GM12891 (cell line): ENCODE measurements around the gene DNM3.

Experiments used
- DNase-seq: peaks from one replicate; pipeline ENCODE4 v3.0.0; 2011; ENCODE audit warnings: low spot score; ENCODE audit not compliant: insufficient read length
- FAIRE-seq: peaks from 2 replicates; lab custom pipeline; 2011; peaks lifted over from hg19 to GRCh38; lab: Jason Lieb, UNC
- PAX5 ChIP-seq: IDR thresholded peaks from 2 replicates; pipeline ENCODE4 v1.6.1; 2011; ENCODE audit warnings: low read length, moderate library complexity, mild to moderate bottlenecking; ENCODE audit not compliant: insufficient read depth, severe bottlenecking
- POLR2A ChIP-seq: IDR thresholded peaks from 2 replicates; pipeline ENCODE4 v1.6.1; 2011; ENCODE audit warnings: low read depth, low read length, control low read depth
- POLR2AphosphoS5 ChIP-seq: IDR thresholded peaks from 2 replicates; pipeline ENCODE4 v1.6.1; 2011; ENCODE audit warnings: low read depth, low read length, control low read depth
- POU2F2 ChIP-seq: IDR thresholded peaks from 2 replicates; pipeline ENCODE4 v1.6.1; 2011; ENCODE audit warnings: low read depth, mild to moderate bottlenecking, control low read depth, low read length, moderate library complexity
- SPI1 ChIP-seq: IDR thresholded peaks from 2 replicates; pipeline ENCODE4 v1.6.1; 2011; ENCODE audit warnings: low read depth, low read length, control low read depth
- TAF1 ChIP-seq: IDR thresholded peaks from 2 replicates; pipeline ENCODE4 v1.6.1; 2011; ENCODE audit warnings: low read depth, low read length, control low read depth

The DNM3 gene

DNA sequence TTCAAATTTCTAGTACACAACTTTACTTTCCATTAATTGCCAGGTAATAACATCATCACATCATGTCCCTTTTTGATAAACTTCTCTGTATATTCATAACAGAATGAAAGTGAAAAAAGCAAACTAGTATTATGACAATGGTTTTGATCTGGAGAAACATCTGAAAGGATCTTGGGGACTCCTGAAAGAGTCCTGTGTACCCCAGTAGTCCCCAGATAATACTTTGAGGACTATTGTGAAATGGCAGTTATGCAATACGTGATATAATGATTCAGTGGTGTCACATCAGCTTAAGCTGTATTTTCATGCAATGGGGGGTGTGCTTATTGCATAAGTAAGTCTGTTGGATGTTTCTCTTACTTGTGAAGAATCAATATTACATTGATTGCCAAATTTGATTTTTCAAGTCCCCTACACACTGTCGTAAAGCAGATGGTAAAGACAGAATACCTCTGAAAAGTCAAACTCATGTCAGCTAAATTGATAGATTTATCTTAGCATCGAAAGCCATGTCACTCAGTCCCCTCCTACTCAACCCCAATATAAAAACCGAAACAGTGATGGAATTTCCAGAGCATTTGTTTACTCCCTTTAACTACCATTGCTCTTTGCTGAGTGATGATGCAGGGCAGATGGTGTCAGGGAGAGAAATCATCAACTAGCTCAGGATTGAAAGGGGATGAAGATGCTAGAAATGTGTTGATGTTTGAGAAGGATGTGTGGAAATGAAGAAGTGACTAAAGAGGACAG, 432.5 kb downstream of the DNM3 start:
- no peak for DNase-seq
- peak; percentile 13 for FAIRE-seq
- TF ChIP-seq SPI1 (no peak), POU2F2 (no peak), PAX5 (no peak), TAF1 (no peak), POLR2AphosphoS5 (no peak), POLR2A (no peak)

DNA sequence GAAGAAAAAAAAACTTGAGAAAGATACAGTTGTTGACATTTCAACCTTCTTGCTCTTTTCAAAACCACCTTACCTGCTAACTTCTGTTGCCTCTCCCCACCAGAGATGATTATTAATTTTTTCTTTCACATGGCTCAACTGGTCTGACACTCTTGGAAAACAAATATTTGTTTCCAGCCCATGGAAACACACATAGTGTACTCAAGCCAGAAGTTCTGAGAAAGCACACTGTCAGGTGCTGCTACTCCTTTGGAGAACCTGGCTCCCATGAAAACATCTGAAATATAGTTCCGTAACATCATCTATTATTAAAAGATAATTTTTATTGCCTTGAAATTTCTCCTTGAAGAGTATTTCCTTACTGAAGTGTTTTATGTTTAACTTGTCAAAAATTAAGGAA, 434.2 kb downstream of the DNM3 start:
- no peak for TF ChIP-seq POLR2A
- TF ChIP-seq PAX5 = no peak
- TF ChIP-seq TAF1 = no peak
- no peak for TF ChIP-seq POU2F2
- no peak for TF ChIP-seq POLR2AphosphoS5
- TF ChIP-seq SPI1 = no peak
- FAIRE-seq = no peak

DNA sequence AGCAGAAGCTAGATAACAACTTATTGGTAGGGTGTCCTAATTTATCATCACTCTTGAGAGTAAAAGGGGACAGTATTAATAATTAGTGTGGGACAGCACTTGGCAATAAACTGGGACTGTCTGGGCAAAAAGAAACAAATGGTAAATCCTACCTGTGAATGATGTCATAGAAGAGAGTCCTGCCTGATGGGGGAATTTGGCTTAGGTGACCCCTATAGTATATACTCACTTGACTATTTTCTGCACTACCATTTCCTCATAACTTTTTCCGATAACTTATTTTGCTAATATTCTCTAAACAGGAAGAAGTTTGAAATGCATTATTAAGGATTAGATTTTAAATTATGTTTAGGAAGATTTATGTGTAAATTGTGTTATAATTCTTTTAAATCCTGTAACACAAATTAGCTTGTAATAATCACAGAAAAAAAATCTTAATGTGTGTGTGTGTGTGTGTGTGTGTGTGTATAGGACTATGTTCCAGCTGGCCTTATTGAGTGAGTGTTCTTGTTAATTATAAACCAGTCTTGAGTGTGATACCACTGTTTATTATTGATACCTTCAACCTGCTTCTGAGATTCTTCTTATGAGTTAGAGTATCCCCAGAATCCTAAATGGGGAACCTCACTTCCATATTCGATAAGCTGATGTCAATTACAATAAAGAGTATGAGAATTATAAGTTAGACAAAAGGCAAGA, 435.0 kb downstream of the DNM3 start:
- FAIRE-seq = peak; percentile 5
- no peak for DNase-seq
- TF ChIP-seq POLR2A = no peak
- TF ChIP-seq PAX5 = no peak
- no peak for TF ChIP-seq SPI1
- TF ChIP-seq POU2F2 = no peak
- no peak for TF ChIP-seq POLR2AphosphoS5

More for the DNA sequence above, 434.2 kb downstream of the DNM3 start:
- DNase-seq = no peak

DNA sequence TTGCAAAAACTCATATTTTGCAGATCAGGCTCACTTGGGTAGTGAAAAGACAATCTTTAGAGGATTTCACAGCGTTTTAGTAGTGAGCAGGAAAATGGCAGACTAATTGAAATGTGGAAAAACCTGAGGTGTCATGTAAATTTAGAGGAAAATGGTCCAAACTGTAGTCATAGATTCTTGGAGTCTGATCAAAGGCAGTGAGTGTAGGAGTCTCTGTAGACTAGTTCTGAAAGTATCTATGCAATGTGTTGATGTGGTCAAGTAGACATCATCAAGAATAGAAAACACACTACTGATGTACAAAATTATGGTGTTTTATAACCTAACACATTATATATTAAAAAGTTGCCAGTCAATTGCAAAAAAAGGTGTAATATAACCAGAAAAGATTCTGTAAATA, 436.0 kb downstream of the DNM3 start:
- no peak for FAIRE-seq
- DNase-seq = no peak
- no peak for TF ChIP-seq POLR2AphosphoS5
- TF ChIP-seq SPI1 = no peak
- TF ChIP-seq POU2F2 = no peak
- no peak for TF ChIP-seq TAF1
- TF ChIP-seq PAX5 = no peak
- no peak for TF ChIP-seq POLR2A

DNA sequence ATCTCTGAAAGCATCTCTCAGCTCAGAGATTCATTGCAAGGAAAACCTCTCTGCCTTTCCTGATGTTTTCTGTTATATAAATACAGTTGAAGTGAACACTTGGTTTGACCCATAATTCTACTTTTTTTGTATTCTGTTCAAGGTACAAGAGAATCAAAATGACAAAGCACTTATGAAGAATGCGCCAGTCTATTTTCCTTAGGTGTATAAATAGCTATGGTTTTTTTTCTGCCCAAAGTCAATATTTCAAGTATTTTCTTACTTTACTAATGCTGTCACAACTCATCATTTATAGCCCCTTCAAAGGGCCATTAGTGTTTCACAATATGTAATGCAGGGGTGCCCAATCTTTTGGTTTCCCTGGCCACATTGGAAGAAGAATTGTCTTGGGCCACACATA, 436.7 kb downstream of the DNM3 start:
- FAIRE-seq = no peak
- TF ChIP-seq POLR2A (no peak), POLR2AphosphoS5 (no peak), POU2F2 (no peak), PAX5 (no peak), SPI1 (no peak), TAF1 (no peak)

DNA sequence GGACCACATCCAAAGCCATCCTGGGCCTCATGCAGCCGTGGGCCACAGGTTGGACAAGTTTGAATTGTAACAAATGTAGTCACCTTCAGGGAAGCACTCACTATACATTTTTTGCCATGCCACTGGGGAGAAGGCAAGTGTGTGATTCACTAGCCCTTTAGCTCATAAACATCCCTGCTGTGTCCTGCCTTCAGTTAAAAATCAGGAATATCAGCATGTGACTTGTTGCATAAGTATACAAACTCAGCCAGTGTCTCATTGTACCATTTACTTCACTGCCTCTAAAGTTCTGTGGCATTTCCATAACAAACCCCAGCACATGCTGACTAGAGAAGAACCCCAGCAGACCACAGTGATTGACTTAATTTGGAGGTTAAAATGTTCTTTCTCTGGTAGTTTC, 437.2 kb downstream of the DNM3 start:
- FAIRE-seq (no peak), DNase-seq (no peak)

More for the DNA sequence above, 436.7 kb downstream of the DNM3 start:
- no peak for DNase-seq

DNA sequence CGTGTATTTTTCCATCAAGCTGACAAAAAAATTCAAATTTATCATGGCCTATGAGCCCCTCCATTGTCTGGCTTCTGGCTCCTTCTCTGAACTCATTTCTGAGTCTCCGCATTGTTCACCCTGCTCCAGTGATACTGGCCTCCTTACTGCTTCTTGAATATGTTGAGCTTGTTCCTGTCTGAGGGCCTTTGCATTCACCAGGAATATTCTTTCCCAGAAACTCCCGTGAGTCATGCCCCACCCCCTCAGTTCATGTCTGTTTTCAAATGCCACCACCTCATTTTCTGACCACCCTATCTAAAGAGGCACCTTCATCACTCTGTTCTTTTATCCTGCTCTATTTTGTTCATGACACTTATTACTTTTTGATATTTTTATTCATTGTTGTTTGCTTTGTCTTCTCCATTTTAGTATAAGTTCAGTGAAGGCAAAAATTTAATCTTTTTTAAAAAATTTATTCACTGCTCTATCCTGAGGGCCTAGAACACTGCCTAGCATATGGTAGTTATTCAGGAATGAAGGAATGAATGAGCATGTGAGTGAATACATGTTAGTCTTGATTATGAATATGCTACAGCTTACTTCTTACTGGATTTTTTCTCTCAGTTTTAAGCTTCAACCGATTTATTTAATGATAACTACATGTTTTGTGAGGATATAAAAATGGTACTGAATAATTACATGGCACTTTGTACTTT, 438.8 kb downstream of the DNM3 start:
- FAIRE-seq = no peak

More for the DNA sequence above, 437.2 kb downstream of the DNM3 start:
- TF ChIP-seq PAX5 (no peak), POLR2AphosphoS5 (no peak), POLR2A (no peak), SPI1 (no peak), POU2F2 (no peak)

DNA sequence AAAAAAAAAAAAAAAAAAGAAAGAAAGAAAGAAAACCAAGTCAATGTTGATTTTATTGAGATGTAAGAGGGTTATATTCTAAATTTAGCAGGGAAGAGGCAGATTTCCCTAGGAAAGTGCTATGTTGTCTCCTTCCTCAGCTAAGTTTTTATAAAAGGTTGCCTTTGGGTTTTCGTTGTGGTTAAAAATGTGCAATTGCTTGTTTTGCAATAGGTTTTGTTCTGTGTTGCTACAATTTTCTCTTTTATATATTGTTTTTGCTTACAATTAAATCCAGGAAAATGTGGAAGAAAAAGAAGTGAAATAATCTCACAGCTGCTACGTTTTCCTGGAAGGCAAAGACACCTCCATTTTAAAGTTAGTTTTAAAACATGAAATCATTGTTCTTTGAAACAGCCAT, 442.5 kb downstream of the DNM3 start:
- no peak for DNase-seq
- TF ChIP-seq POU2F2 = no peak
- no peak for TF ChIP-seq POLR2AphosphoS5
- no peak for TF ChIP-seq TAF1
- no peak for TF ChIP-seq POLR2A
- no peak for TF ChIP-seq SPI1
- TF ChIP-seq PAX5 = no peak
- FAIRE-seq = no peak

More for the DNA sequence above, 438.8 kb downstream of the DNM3 start:
- no peak for DNase-seq
- TF ChIP-seq SPI1 (no peak), PAX5 (no peak)

DNA sequence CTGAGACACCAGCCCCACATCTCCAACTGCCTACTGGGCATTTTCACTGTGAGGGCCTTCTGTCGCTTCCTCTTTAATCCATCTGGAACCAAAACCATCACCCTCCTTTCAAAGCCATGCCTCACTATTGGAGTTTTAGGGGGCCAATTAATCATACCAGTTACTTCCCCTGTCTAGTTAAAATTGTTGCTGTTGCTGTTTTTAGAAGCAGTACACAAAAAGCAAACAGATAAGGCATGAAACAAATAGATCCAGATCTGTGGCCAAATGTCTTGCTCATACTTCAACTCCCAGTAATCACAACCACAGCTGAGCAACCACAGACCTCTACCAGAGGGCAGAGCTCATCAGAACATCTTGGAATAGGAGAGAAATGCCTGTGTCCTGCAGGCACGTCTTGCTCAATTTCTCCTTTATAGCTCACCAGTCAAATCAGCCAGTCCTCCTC, 445.4 kb downstream of the DNM3 start:
- FAIRE-seq (no peak), DNase-seq (no peak)
- TF ChIP-seq PAX5 (no peak), POLR2A (no peak)
